G401 (cell line): ENCODE data around the gene TM9SF1. TPM values are rescaled to one million over a fixed set of nuclear protein-coding genes. Genes with fewer than 3 reads are reported as not detected.

Experiments
- DNase-seq: peaks from one replicate; pipeline ENCODE4 v3.0.0-alpha.2; 2015; ENCODE audit warnings: low spot score
- in situ Hi-C: cut with HindIII; loops from 2 replicates; pipeline ENCODE4 v1.10.0; 2016; ENCODE audit warnings: low sequenced_read_pairs, mixed read lengths
- total RNA-seq: library from RNA; depleted of rRNA; stranded (reverse); fragments of >200 nt; shearing (Covaris generic); gene quantifications from 2 replicates; pipeline ENCODE4 v1.2.3, GENCODE V29; 2014; rRNA removed

TM9SF1 gene
- 26.6 and 50.0 TPM in 2 replicates for total RNA-seq

- in situ Hi-C loops: no loop called here
- DNase-seq: peak; percentile 86
Measured at GRCh38 chr14:24195186-24196070, at the start of gene TM9SF1. Gene TM9SF1 (minus strand): TSS chr14:24195441. CDS start chr14:24195019, 422 bp downstream.

DNA sequence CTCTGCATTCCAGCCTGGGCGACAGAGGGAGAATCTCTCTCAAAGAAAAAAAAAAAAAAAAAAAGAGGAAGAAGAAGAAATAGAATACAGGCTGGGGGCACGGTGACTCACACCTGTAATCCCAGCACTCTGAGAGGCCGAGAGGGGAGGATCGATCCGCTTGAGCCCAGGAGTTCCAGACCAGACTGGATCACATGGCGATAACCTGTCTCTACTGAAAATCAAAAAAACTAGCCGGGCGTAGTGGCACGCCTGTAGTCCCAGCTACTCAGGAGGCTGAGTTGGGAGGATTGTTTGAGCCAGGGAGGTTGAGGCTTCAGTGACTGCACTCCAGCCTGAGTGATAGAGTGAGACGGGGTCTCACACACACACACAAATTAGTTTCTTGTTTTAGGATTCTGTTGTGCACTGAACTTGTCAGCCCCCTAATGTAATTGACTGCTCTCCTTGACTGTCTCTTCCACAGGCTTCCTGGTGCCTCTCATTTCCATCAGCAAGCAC lies 48.1 kb upstream of the TM9SF1 start:
- no peak for DNase-seq
- in situ Hi-C loops: no loop called here

DNA sequence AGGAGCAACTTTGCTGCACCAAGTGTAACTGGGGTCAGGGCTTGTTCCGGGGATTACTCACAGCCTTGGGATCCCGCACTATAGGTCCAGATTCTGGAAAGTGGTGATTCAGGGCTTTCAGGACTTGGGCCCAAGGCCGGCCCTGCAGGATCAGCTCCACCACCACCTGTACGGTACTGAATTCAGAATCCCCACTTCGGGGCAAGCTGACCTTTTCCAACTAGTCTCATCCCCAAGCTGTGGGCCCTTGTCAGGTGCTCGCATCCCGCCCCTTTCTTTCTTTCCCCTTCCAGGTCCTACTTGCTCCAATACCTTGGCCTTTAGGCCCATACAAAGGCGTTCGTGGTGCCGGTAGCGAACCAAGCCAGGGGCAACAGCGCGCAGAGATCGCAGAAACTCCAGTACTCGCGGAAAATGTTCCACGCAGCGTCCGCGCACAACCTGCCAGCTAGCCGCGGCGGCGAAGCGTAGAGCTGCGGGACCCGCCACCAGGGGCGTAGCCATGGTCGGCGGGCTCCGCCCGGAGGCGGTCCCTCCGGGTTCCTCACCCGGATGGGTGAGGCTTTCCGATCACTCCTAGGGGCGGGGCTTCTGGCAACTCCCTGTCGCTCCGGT lies 46.7 kb upstream of the TM9SF1 start:
- in situ Hi-C loops: no loop called here
- peak; percentile 95 for DNase-seq

- in situ Hi-C loops: no loop called here
- DNase-seq: no peak
Measured at GRCh38 chr14:24240110-24240918, 45.1 kb upstream of the TM9SF1 start.

DNA sequence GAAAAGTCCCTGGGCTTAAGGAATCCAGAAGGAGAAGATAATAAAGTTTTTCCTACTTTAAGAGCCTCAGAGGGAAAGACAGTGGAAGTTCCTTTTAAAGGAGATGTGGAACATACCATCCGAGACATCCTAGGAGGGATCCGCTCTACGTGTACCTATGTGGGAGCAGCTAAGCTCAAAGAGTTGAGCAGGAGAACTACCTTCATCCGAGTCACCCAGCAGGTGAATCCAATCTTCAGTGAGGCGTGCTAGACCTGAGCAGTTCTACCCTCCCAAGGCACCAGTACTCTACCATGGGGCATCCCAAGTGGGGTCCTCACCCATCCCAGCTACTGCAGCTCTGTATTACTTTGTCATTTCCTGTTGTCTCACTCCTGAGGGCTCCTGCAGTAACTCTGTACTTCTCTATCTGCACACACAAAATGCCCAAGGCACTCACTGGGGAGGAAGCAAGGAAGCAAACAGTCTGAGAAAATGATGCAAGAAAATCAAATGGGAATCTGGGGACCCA lies 43.3 kb upstream of the TM9SF1 start:
- in situ Hi-C loops: no loop called here
- DNase-seq: no peak

GRCh38 chr14:24238123-24238522 lies 42.9 kb upstream of the TM9SF1 start:
- in situ Hi-C loops: no loop called here
- DNase-seq: no peak

GRCh38 chr14:24237463-24237955 lies 42.3 kb upstream of the TM9SF1 start:
- in situ Hi-C loops: no loop called here
- no peak for DNase-seq

DNA sequence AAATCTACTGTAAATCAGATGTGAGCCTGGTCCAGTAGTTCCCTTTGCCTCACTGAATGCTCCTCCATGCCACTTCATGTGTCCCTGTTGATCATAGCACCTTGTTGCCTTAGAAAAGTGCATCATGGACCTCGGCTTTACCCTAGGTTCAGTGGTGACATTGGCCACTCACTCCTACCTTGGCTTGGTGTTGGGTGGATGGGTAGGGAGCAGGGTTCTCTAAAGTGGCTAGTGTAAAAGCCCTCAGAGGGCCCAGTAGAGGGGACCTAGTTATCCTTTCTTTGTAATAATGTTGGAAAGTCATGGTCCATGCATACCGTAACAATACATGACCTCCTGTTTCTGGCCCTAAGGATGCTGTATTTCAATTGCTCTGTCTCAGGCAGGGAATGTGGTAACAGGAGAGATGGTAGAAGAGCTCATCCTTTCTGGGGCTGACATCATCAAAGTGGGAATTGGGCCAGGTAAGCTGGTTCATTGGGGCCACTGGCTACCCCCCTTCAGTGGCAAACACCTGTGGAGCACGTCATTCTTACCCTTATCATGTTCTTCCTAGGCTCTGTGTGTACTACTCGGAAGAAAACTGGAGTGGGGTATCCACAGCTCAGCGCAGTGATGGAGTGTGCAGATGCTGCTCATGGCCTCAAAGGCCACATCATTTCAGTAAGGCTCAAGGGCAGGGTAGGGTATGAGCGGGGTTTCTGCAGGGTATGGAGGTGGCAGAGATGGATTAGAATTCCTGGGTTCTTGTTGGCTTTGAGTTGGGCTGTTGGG lies 41.6 kb upstream of the TM9SF1 start:
- DNase-seq: no peak
- in situ Hi-C loops: no loop called here

DNA sequence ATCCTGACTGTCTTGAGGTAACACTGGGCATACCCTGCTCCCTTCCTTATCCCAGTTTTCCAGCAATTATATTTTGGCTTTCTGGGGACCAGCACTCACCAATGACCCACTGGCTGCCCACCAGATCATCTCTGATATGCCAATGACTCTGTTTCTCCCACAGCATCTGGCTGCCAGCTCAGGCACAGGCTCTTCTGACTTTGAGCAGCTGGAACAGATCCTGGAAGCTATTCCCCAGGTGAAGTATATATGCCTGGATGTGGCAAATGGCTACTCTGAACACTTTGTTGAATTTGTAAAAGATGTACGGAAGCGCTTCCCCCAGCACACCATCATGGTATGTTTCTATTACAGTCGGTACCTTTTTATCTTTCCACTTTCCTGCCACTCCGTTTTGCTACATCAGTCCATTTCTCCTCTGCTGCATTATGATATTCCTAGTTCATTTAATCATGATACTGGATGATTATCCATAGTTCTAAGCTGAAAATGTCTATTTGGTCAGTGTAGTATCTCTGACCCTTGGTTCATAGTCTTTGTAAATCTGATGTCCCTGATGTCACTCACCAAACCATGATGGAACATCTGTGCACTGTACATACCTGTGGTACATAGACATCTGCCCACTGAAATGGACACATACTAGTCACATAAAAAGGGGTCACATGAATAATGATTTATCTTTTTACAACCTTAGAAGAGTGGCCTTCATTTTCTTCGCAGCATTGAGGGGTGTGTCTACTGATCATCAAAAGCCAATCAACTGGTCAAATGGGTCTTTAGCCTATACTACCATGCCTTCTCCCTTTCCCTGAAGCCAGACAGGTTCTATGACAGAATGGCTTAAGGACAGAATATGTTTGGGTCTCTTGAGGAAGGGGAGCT lies 40.8 kb upstream of the TM9SF1 start:
- in situ Hi-C loops: no loop called here
- DNase-seq: no peak

GRCh38 chr14:24234095-24235005 lies 39.1 kb upstream of the TM9SF1 start:
- in situ Hi-C loops: no loop called here
- DNase-seq: no peak

DNA sequence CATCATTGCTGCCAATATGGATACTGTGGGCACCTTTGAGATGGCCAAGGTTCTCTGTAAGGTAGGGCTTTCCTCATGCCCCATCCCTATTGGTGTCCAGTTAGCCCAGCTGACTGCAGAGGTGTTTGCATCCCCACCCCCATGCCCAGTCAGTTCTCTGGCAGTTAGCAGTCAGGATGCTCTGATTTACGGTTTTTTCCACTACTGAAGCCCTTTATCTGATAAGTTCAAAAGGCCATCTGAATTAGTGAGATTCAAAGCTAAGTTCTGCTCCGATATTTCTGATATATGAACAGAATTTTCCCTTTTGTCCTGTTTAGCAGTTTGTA lies 38.3 kb upstream of the TM9SF1 start:
- in situ Hi-C loops: no loop called here
- no peak for DNase-seq

GRCh38 chr14:24232645-24233537 lies 37.6 kb upstream of the TM9SF1 start, which contains the start of gene GMPR2:
Gene GMPR2 (plus strand): TSS chr14:24232929. CDS start chr14:24233254, 325 bp downstream.
- in situ Hi-C loops: no loop called here
- no peak for DNase-seq

- DNase-seq: peak; percentile 97
- in situ Hi-C loops: no loop called here
Measured at GRCh38 chr14:24232121-24232644, 36.9 kb upstream of the TM9SF1 start, which contains the start of gene NEDD8. Gene NEDD8 (minus strand): TSS chr14:24232367. CDS start chr14:24232267, 100 bp downstream.

DNA sequence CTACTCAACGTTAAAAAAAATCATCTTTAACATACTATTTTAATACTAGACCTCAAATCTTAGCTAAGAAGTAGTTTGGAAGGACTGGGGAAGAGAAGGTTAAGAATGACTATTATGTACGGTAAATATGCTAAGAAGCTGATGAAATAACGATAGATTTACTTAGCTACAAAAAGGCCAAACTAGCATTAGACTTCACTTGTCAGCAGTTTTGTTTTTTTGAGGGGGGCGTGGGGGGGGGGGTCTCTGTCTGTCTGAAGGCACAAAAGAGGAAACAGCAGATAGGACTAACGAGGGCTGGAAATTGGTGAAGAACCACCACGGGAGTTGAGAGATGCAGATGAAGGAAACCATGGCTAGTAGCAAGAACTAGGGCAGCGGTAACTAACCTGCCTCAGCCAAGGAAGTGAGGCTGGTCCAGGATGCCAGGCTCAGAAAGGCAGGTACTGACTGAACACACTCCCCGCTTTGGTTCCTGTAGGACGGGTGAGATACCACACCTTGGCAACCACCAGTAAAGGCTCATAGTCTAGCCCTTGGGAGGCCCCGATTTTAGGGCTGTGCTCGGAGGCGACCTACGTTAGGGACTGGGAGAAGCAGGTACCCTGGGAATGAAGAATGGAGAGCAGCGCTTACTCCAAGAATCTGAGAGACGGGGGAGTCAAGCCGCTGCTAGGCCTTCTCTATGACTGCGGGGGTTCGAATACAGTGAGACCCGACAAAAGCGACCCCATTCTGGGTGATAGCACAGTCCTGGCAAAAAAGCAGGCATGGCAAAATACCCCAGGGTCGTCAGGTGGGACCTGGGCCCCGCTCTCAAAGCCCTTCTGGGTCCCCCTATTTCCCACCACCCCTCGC lies 36.3 kb upstream of the TM9SF1 start:
- in situ Hi-C loops: no loop called here
- no peak for DNase-seq
